ENCODE measurements around the gene TIMP2.
"Not testable (repeated sequence)": the region's sequence is repeated elsewhere in the genome, so short reads cannot be mapped to it uniquely, and the experiment has no call there.

Gene TIMP2, protein sequence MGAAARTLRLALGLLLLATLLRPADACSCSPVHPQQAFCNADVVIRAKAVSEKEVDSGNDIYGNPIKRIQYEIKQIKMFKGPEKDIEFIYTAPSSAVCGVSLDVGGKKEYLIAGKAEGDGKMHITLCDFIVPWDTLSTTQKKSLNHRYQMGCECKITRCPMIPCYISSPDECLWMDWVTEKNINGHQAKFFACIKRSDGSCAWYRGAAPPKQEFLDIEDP

DNA sequence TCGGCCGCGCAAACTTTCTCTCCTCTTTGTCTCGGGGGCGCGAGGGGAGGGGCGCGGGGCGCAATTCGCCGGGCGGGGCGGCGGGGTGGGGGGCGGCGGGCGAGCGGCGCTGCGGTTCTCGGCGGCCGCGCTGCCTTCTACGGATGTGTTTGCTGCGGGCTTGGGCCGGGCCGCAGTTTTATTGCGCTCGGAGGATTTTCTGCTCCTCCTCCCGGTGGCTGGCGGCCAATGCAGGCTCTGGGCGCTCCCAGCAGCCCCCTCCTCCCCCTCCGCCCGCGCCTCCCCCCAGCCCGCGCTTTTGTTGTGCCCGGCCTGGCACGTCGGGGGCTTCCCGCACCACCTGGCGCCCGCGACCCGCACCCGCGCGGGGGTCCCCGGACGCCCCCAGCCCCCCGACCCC, at the start of gene TIMP2:
Gene TIMP2, minus strand, starts transcription at position 154 of the 400 bp plus-strand sequence. CDS start 299 bp downstream, outside the sequence.
- DNase-seq: peak; percentile 72

DNA sequence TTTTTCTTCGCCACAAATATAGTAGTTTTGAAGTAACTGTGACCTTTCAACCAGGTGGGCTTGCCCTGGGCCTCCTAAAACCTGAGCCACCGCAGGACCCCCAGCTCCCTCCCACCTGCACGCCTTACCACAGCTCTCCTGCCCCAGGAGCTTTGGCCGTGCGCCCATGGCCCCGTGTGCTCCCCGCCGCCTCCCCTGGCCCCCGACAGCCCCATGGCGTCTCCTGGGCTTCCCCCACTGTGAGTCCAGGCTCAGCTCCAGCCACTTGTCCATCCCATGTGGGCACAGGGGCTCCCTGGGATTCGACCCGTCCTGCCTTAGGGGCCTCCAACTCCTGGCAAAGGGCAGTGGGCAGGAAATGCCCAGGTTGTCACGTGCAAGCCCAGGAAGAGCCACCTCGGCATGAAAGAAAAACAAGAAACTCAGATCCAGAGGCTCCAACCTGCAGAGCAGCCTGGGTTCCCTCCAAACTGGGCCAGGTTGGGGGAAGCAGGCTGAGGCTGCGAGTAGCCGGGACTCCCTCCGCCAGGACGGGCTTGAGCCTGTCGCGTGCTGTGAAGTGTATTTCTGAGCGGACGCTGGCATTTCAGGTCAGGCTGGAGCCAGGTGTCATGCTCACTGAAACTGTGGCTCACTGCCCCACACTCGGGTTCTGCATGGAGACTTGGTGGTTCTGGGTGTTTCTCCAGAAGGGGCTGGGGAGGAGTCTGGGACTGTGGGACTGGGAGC, 48.8 kb upstream of the TIMP2 start:
- no peak for DNase-seq

DNA sequence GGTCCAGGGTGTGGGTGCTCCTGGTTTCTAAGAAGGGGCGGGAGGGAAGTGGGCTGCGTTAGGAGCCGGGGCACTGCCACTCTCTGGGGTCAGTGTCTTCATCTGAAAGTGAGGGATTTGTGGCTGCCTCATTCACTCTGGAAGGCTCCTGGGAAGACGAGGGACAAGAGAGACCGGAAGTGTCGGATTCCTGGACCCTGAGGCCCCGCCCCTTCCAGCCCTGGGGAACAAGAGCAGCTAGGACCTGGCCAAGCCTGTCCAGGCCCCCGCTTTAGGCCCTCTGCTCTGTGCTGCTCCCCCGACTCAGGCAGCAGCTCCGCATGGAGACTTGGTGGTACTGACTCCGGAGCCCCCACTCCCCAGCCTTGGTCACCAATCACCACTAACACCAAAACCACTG, 48.0 kb upstream of the TIMP2 start:
- no peak for DNase-seq

DNA sequence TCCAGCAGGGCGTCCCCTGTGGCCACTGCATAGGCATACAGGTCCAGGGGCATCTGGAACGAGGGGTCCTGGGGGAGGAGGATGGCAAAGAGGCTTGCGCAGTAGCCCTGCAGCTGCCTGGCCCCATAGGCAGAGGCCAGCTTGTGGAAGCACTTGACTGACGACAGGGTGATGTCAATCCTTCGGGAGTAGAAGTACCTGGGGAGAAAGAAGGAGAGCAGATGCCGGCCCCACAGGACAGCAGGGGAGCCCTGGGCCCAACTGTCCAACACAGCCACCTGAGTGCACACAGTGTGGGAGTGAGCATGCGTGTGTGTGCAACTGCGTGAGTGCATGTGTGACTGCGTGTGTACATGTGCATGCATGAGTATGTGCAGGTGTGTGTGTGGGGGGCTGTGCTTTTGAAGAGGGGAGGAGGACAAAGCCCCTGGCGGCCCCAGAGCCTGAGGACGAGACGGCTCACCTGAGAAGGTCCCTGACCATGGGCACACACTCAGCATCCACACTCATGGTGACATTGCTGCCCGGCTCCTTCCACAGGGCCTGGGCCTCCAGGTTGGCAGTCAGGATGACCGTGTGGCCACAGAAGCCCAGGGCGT, 47.4 kb upstream of the TIMP2 start:
- DNase-seq: no peak

DNA sequence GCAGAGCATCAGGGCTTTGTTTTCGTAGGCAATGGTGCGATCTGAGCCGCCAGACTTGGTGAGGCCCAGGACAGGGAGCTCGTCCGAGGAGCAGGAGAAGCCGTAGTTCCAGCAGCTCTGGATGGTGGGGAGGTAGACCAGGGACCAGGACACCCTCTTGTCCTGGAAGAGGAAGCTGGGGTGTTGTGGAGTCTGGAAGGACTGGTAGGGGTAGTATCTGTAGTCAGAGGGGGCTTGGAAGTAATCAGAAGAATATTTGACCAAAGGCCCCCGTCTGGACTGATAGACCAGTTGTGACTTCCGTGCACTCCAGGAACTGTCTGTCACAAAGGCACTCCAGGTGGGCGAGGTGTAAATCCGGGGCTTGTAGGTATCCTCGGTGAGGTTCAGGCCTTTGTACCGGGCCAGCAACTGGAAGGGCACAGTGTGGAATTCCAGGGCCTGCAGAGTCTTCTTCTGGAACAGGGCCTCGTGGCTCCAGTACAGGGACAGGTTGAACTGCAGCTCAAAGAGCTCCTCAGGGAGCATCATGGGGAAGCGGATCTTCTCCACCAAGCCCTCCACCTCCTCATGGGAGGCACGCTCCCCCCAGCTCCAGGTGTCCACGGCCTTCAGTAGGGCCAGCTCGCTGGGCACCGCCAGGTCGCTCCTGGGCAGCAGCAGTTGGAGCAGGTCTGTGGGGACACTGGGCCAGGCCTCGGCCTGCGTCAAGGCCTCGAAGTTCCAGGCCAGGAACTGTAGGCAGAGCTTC, 46.7 kb upstream of the TIMP2 start:
- no peak for DNase-seq

DNA sequence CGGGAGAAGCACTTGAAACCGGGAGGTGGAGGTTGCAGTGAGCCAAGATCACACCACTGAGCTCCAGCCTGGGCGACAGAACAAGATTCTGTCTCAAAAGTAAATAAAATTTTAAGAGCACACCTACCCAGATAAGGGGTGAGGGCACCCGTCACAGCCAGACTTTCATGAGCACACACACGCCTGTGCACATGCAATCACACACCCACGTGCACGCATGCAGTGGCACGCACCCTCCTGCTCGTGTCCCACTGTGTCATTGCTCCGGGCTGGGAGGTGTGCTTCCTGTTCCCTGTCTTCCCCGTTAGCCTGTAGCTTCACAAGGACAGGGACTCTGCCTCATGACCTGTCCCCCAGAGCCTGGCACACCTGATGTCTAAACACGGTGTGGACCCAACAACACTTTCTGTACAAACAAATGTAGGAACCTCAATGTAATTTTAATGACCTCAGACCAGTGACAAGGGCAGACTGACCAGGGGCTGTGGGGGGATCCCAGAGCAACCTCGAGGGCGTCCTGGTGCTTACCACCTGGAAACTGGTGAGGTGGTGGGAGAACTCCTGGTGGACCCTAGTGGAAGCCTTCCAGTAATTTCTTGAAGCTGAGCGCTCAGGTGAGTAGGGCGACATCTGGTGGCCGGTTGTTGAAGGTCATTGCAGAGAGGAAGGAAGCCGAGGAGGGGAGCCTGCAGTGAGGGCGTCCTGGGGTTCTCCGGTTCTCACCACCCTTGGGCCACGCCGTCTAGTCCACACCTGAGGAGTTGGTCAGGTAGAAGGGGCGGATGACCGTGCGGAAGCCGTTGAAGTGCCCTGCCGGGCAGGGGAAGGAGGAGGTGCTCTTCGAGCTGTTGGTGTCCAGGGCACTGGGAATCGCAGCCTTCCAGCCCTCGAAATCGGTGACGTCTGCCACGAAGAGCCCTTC, 45.9 kb upstream of the TIMP2 start:
- DNase-seq: peak; percentile 34

DNA sequence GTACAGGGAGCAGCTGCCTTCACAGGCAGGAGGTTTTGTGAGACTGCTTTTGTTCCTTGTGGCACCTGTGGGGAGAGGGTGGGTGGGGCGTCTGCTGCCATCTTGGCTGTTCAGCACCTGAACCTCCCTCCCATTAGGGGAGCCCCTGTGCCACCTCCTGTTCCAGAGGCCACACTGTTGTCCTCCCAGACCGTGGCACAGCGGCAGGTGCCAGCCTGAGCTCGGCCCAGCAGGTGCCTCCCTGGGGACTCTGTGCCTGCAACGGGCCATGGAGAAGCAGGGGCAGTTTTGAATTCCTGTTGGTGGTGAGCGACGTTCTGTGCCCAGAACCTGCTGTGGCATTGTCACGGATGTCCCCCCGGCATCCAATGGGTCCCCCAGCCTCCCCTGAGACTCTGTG, 44.7 kb upstream of the TIMP2 start:
- no peak for DNase-seq

DNA sequence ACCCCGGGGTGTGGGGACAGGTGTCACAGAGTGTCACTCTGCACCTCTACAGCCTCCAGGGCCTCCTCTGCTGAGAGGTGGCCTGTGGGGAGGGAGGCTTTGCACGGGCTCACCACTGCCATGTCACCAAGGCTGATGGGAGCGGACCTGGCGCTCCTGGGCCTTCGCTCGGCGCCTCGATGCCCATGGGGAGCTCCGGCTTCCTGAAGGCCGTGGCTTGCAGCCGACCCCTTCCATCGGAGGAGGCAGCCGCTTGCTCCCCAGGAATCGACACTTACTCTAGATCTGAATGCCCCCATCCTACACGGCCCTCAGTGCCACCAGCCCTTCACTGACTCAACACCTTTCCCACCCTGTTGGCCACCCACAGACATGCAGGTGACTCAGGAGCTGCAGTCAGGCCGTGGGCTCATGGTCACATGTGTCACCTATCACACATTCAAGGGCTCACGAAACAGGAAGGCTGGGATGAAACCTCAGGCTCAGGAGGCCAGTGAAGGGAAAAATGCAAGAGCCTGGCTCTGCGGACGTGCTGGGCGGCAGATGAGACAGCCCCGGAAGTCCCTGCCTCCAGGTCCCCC, 42.7 kb upstream of the TIMP2 start:
- DNase-seq: no peak

DNA sequence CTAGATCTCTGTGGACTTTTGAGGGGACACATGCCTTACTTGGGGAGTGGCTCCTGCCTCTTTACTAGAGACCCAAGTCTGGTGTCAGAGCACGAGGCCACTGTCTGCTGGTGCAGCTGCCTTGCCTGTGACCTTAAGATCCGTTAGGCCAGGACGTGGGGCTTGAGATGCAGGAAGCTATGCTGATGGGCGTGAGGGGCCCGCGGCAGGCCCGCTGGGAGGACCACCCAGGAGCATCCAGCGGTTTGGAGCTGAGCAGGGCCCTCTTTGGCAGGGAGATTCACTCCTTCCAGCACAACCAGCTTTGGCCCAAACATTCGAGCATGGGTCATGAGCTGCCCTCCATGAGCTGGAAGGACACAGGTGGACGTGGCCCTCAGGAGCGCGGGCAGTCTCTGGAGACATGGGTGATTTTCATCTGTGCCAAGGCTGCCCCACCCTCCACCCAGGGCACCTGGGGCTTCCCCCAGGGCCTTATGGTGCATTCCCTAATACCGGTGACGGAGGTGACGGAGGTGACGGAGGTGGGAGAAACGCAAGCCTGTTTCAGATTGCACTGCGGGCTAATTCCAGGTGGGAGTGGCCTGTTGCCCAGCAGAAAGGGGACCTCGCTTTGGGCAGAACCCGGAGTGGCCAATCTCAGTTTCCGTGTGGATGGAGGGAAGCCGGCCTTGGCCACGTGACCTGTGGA, 41.9 kb upstream of the TIMP2 start:
- DNase-seq: no peak

DNA sequence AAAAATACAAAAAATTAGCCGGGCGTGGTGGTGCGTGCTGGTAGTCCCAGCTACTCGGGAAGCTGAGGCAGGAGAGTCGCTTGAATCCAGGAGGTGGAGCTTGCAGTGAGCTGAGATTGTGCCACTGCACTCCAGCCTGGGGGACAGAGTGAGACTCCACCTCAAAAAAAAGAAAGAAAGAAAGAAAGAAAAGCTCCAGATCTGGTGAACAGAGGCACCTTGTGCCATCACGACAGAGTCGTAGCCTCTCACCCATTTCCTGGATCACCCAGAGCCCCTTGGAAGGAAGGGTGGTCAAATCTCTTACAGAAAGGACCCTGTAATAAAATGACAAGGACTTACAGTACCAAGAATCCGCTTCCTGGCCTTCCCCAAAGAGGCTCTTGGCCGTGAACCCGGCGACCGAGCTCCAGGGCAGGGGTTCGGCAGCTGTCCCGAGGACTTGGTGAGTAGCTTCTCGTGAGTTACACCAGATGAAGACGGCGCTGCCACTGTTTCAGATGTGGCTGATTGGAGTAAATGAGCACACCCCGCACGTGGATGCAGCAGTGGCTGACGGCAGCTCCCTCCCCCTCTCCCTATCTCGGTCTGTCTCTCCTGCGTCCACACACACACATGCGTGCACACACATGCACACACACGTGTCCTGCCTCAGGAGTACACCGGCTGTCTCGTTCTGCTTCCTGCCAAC, 41.1 kb upstream of the TIMP2 start:
- no peak for DNase-seq

DNA sequence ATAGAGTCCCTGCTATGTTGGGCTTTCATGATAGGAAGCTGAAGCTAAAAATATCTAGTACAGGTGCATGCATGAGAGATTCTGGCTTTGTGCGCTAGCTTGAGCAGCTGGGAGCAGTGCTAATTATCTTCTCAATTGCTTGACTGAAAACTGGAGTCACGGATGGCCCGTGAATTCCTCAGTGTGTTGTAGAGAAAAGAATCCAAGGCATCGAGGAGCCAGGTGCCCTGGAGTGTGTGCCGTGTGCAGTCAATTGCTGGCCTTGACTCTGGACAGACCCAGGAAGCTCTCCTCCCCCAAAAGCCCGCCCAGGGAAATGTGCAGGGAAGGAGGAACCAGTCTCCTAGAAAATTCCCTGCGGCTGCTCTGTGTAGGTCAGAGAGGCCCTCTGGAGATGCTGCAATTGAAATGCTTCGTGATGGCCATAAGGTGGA, 40.3 kb upstream of the TIMP2 start:
- DNase-seq: peak; percentile 43

DNA sequence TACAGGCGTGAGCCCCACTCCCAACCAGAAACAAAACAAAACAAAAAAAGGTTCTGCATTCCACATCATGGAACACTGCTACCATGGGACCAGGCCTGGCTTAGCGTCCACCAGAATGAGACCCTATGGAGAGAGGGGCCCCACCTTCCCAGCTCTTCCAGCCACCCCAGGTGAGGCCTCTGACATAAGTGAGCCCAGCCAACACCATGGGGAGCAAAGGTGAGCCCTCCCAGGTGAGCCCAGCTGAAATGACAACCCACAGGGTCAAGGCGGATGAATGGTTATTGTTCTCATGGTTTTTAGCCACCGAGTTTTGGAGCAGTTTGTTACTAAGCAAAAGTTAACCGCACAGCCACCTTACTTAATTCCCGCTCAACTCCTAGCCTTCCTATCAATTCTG, 38.2 kb upstream of the TIMP2 start:
- no peak for DNase-seq

DNA sequence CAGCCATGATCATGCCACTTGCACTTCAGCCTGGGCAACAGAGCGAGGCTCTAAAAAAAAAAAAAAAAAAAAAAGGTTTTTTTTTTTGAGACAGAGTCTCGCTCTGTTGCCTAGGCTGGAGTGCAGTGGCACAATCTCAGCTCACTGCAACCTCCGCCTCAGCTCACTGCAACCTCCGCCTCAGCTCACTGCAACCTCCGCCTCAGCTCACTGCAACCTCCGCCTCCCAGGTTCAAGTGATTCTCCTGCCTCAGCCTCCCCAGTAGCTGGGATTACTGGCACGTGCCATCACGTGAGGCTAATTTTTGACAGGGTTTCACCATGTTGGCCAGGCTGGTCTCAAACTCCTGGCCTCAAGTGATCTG, 37.8 kb upstream of the TIMP2 start:
- DNase-seq: not testable (repeated sequence)

DNA sequence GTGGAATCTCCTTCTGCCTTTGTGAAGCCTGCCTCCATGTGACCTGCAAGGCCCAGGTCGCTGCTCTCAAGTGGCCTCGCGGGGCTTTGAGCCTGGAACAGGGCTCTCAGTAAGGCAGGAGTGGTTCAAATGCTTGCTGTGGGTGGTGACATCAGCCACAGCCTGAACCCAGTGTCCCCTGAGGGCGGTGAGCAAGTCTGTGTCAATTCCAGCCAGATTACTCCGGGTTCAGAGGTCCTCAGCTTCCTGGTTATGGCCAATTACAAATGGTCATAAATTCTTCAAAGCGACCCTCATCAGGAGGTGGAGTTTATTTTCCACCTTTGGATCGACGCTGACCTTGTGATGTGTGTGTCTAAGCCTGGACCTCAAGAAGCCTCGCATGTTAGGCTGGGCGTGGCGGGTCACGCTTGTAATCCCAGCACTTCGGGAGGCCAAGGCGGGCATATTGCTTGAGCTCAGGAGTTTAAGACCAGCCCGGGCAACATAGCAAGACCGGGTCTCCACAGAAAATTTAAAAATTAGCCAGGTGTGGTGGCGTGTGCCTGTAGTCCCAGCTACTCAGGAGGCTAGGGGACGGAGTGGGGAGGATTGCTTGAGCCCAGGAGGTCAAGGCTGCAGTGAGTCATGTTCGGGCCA, 37.3 kb upstream of the TIMP2 start:
- DNase-seq: no peak

DNA sequence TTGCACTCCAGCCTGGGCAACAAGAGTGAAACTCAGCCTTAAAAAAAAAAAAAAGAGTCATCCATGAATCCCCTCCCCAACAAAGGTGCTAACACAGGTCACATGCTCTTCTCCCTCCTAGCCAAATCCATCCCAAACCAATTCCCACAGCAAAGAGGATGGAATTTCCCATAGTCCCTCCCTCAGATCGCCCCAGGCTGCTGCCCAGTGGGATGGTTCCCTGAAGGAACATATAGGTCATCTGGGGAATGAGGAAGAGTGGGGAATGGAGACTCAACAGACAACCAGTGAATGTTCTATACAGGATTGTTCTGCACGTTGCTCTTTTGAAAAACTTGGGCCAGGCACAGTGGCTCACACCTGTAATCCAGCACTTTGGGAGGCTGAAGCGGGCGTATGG, 36.4 kb upstream of the TIMP2 start:
- no peak for DNase-seq

DNA sequence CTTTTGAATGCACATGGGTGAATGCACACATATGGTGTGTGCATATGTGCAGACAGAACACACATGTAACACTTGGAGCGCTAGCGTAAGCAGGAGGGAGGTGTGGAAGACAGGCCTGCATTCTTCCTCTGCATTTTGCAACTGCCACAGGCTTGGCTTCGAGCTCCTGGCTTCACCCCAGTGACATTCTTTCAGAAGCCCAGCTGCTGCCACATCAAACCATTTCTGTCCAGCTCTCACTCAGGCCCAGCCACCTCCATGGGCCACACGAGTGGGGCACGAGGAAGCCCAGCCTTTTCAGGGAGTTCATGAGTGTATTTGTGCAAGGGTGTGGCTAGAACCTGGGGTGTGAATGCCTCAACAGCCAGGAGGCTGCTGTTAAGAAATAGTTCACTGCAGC, 35.7 kb upstream of the TIMP2 start:
- DNase-seq: no peak

DNA sequence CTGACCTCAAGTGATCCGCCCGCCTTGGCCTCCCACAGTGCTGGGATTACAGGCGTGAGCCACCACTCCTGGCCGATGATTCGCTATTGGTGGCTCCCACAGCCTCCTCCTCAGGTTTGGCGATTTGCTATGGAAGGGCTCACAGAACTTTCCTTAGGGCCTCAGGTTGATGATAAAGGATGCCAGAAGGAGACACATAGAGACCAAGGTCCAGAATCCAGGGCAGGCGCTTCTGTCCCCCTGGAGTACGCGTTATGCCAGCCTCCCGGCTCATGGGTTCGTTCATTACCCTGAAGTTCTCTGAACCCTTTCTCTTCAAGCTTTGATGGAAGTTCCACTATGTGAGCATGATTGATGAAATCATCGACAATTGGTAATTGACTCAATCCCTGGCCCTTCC, 34.6 kb upstream of the TIMP2 start:
- no peak for DNase-seq

DNA sequence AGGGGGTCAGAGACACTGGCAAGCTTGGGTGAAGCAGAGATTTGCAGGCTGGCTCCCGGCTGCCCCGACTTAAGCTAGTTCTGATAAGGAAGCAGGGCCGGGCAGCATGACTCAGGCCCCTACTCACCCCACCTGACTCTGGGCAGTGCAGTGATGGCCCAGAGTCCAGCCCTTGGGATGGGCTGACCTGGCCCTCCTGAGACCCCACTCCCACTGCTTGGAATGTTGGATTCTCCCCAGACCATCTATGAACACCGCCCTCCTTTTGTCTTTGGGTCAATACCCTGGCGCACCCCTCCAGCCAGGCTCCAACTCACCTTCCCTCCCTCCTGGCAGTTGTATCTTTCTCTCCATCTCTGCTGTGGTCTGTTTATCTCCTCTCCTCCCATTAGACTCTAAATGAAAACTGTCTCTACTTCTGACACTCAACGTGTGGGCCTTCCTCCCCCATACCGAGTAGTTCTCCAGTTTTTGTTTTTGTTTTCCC, 33.5 kb upstream of the TIMP2 start:
- no peak for DNase-seq

DNA sequence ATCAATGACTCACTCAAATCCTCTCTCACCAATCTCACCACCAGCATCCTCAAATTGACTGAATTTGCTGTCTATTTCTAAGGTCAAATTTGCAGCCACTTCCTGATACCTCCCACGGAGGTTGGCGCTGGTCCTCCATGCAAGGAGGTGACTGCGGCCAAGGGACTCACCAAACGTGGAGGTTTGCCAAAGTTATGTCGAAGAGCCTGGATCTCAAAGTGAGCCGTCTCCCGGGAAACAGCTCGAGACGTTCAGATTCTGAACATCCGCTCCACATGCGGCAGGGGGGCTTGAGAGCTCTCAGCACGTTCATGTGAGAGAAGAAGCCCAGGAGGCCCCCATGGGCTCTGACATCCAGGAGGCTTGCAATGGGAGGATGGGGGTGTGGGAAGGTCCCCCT, 31.9 kb upstream of the TIMP2 start:
- no peak for DNase-seq

DNA sequence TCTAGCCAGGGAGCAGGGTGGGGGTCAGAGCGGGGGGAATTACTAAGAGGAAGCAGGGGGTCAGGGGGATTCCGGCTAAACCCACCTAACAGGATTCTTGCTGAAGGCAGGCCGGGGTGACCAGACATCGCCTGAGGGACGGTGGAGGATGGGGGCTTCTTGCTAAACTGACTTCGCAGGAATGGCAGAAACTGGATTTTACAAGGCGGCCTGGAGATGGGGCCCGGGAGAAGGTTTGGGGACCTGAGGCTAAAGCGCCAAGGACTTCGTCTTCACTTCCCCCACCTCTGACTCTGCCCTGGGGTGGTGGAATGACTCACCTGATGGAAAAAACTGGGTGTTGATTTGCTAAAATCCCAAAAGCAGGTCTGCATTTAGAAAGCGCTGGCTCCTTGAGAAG, 31.1 kb upstream of the TIMP2 start:
- DNase-seq: no peak

Measured in NCI-H1105 (cell line).